Activated naive CD4-positive, alpha-beta T cell treated with anti-CD3 and anti-CD28 coated beads, Interleukin-2, amount 50 U/mL, for 16 hours (primary cell): ENCODE results near the gene OR1L4.

Experiments
- DNase-seq: peaks from one replicate; pipeline ENCODE4 v3.0.0-alpha.2; 2020

The OR1L4 gene, protein sequence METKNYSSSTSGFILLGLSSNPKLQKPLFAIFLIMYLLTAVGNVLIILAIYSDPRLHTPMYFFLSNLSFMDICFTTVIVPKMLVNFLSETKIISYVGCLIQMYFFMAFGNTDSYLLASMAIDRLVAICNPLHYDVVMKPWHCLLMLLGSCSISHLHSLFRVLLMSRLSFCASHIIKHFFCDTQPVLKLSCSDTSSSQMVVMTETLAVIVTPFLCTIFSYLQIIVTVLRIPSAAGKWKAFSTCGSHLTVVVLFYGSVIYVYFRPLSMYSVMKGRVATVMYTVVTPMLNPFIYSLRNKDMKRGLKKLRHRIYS

DNA sequence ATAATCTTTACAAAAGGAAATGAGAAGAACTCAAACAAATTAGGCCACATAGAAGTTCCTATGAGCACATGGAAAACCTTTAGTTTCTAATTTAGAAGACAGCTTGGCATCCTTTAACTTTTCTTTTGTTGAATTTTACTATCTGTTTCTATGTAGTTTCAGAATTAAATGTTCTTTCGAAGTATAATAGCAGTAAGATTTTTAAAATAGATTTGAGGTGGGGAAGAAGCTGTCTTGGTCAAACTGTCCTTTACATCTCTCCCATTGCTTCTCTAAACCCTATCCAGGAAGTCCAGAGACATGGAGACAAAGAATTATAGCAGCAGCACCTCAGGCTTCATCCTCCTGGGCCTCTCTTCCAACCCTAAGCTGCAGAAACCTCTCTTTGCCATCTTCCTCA, at the start of gene OR1L4:
Gene OR1L4 (plus strand): TSS at position 301 of the 400 bp plus-strand sequence. CDS start 0 bp downstream, at position 301.
- DNase-seq, result no peak

DNA sequence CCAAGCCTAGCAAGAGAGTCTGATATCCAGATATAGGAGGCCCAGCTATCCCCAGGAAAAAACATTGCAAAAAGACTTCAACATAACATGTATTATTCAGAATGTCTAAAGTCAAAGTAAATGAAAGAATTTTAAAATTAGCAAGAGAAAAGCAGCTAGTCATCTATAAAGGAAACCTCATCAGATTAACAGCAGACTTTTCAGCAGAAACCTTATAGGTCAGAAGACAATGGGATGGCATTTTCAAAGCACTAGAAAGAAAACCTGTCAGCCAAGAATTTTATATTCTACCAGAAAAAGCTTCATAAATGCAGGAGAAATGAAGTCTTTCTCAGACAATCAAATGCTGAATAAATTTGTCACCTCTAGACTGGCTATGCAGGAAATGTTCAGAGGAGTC, 38.9 kb upstream of the OR1L4 start:
- no peak for DNase-seq

DNA sequence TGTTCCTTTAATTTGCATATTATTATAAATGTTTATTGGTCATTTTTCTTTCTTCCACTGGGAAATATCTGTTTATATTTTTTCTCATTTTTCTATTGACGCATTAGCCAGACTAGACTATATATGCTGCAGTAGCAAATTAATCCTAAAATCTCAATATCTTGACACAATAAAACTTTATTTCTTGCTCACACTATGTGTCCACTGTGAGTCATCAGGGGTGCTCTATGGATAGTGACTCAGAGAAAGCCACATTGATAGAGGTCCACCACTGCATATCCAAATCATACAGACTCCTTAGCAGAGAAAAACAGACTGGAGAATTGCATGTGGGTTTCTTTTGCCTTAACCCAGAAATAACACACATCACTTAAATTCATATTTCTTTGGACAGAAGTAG, 28.1 kb upstream of the OR1L4 start:
- DNase-seq, result no peak

DNA sequence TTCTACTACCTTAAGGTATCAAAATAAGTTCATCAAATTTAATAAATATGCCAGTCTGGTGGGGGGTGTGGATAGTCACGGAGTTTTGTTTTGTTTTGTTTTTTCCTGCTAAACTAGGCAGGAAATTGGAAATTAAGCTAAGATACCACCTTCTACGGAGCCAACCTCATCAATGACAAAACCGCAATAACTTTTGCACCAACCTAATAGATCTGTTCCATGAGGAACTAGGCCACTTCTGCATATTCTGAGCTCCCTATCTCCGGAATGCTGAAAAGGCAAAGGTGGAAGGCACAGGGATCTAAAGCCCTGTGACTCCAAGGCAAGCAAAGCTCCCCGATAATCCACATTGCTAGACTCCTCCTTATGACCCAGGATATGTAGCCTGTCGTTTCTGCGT, 5.8 kb upstream of the OR1L4 start:
- DNase-seq, result no peak

DNA sequence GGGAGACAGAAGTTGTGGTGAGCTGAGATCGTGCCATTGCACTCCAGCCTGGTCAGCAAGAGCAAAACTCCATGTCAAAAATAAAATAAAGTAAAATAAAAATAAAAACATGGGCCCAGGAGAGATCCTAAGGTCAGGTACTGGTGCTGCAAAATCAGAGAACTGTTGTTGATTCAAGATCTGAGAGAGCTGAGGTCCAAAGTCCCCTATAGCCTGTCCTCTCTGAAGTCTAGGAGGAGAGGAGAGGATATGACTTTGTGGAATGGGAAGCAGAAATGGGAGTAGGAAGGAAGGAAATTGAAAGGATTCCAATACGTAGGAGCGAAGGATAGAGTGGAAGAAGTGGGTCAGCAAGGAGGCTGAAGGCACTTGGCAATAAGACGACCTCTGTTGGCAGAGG, 4.6 kb upstream of the OR1L4 start:
- no peak for DNase-seq

DNA sequence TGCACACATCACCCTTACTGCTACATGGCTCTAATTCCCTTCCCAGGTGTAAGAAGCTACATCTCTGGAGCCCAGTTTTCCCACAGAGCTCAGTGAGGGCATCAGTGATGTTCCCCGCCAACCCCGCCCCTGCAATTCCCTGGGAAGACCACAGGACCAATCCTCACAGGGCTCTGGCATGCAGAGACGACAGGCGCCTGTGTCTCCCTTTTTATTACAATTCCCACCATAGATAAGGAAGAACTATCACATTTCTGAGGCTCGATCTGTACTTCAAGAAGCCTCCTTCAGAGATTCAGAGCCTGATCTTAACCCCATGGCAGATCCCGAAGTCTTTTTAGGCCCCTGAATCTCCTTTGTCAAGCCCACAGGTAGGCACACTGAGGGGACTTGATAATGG, 18.2 kb downstream of the OR1L4 start, which contains the start of gene OR1L6:
Gene OR1L6 (plus strand): TSS at position 301 of the 400 bp plus-strand sequence. CDS start 7,545 bp downstream, outside the sequence.
- DNase-seq, result no peak

DNA sequence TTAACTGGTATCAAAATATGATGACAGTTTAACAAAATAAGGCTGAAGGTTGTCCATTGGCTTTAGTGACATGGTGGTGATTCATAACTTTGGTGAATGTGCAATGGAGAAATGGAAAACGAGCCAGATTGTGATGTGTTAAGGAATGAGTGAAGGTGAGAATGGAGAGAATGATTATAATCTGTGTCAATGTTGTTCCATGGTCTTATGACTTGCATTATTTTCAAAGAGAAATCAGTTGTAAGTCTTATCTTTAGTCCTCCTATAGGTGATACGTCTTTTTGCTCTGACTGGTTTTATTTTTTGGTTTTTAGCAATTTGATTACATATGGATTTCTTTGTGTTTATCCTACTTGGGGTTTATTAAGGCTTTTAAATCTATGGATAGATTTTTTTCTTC, 31.0 kb downstream of the OR1L4 start:
- no peak for DNase-seq

DNA sequence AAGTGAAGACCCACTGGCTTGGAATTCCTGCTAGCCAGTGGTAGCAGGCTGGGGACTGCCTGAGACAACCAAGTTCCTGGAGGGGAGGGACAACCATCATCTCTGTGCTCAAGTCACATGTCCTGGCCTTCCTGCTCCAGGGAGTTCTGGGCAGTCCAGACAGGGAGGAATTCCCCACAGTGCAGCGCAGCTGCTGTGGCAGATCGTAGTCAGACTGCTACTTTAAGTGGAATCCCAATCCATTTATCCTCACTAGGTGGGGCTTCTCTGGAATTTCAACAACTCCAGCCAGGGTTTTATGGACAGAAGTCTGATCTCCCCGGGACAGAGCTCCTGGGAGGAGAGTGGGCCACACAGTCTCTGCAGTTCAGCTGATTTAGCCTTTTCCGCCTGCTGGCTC, 44.0 kb downstream of the OR1L4 start:
- DNase-seq, result no peak
